ENCODE data around the gene OPCML.

DNA sequence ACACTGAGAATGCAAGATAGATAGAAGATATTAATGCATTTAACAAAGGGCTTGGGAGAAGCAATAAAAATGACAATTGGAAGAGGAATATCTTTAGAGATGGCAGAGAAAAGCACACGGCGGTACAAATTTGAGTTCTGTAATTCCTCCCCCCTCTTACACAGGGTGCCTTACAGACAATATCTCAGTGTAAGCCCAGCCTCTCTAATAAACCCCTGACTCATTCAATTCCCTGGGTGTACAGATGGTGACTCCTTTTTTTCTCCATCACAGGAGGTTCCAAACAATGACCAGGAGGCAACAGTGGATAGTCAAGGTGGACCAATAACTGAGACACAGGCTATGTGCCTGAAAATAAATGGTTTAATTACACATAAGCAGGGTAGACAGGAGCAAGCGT is 598.6 kb downstream of the OPCML start:
- TF ChIP-seq ESRRG (CRISPR knock-in tag; IDR thresholded peaks at IDR 0.05) = no peak
- TF ChIP-seq CREB5 (CRISPR knock-in tag; IDR thresholded peaks at IDR 0.05; ENCODE audit: low read depth) = no peak
- no peak for TF ChIP-seq ZFP30 (CRISPR knock-in tag; IDR thresholded peaks at IDR 0.05)
- TF ChIP-seq ZC3H10 (CRISPR knock-in tag; IDR thresholded peaks at IDR 0.05) = no peak
- TF ChIP-seq CSDC2 (CRISPR knock-in tag; IDR thresholded peaks at IDR 0.05) = no peak
- TF ChIP-seq, protein P1, sequence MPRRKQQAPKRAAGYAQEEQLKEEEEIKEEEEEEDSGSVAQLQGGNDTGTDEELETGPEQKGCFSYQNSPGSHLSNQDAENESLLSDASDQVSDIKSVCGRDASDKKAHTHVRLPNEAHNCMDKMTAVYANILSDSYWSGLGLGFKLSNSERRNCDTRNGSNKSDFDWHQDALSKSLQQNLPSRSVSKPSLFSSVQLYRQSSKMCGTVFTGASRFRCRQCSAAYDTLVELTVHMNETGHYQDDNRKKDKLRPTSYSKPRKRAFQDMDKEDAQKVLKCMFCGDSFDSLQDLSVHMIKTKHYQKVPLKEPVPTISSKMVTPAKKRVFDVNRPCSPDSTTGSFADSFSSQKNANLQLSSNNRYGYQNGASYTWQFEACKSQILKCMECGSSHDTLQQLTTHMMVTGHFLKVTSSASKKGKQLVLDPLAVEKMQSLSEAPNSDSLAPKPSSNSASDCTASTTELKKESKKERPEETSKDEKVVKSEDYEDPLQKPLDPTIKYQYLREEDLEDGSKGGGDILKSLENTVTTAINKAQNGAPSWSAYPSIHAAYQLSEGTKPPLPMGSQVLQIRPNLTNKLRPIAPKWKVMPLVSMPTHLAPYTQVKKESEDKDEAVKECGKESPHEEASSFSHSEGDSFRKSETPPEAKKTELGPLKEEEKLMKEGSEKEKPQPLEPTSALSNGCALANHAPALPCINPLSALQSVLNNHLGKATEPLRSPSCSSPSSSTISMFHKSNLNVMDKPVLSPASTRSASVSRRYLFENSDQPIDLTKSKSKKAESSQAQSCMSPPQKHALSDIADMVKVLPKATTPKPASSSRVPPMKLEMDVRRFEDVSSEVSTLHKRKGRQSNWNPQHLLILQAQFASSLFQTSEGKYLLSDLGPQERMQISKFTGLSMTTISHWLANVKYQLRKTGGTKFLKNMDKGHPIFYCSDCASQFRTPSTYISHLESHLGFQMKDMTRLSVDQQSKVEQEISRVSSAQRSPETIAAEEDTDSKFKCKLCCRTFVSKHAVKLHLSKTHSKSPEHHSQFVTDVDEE (CRISPR knock-in tag; IDR thresholded peaks at IDR 0.05) = no peak
- no peak for TF ChIP-seq ZFP3 (CRISPR knock-in tag; IDR thresholded peaks at IDR 0.05)
- TF ChIP-seq PATZ1 (CRISPR knock-in tag; IDR thresholded peaks at IDR 0.05; ENCODE audit: borderline replicate concordance) = no peak
- TF ChIP-seq, protein P2, sequence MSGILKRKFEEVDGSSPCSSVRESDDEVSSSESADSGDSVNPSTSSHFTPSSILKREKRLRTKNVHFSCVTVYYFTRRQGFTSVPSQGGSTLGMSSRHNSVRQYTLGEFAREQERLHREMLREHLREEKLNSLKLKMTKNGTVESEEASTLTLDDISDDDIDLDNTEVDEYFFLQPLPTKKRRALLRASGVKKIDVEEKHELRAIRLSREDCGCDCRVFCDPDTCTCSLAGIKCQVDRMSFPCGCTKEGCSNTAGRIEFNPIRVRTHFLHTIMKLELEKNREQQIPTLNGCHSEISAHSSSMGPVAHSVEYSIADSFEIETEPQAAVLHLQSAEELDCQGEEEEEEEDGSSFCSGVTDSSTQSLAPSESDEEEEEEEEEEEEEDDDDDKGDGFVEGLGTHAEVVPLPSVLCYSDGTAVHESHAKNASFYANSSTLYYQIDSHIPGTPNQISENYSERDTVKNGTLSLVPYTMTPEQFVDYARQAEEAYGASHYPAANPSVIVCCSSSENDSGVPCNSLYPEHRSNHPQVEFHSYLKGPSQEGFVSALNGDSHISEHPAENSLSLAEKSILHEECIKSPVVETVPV (CRISPR knock-in tag; IDR thresholded peaks at IDR 0.05) = no peak
- no peak for TF ChIP-seq BACH2 (CRISPR knock-in tag; IDR thresholded peaks at IDR 0.05; ENCODE audit: borderline replicate concordance)
- no peak for TF ChIP-seq GLIS3 (CRISPR knock-in tag; IDR thresholded peaks at IDR 0.05)
- no peak for TF ChIP-seq ISL1 (CRISPR knock-in tag; IDR thresholded peaks at IDR 0.05)
- no peak for TF ChIP-seq ARNTL (CRISPR knock-in tag; IDR thresholded peaks at IDR 0.05; ENCODE audit: borderline replicate concordance, low read depth)

Measured in SK-N-SH treated with all-trans-retinoic acid at 6 μM for 48 hours (cell line).